ENCODE results near the gene STON2.

The STON2 gene

GRCh38 chr14:81260732-81261131, 139.4 kb downstream of the STON2 start (continued):
- no peak for TF ChIP-seq POU6F1 (CRISPR knock-in tag; IDR thresholded peaks at IDR 0.05; ENCODE audit: borderline replicate concordance, low read depth)
- no peak for TF ChIP-seq PPARA (CRISPR knock-in tag; IDR thresholded peaks at IDR 0.05; ENCODE audit: borderline replicate concordance)
- TF ChIP-seq CSRNP3 (CRISPR knock-in tag; IDR thresholded peaks at IDR 0.05) = no peak
- TF ChIP-seq ISL1 (CRISPR knock-in tag; IDR thresholded peaks at IDR 0.05) = no peak
- no peak for TF ChIP-seq RARB (CRISPR knock-in tag; IDR thresholded peaks at IDR 0.05)

- TF ChIP-seq GLIS3 (CRISPR knock-in tag; IDR thresholded peaks at IDR 0.05) (no peak), CSRNP3 (CRISPR knock-in tag; IDR thresholded peaks at IDR 0.05) (no peak), TOX (CRISPR knock-in tag; IDR thresholded peaks at IDR 0.05; ENCODE audit: borderline replicate concordance) (no peak), TSHZ2 (CRISPR knock-in tag; IDR thresholded peaks at IDR 0.05) (no peak), TCF4 (CRISPR knock-in tag; IDR thresholded peaks at IDR 0.05; ENCODE audit: borderline replicate concordance) (no peak), CSDC2 (CRISPR knock-in tag; IDR thresholded peaks at IDR 0.05) (no peak), SNAI2 (CRISPR knock-in tag; IDR thresholded peaks at IDR 0.05) (no peak), ISL1 (CRISPR knock-in tag; IDR thresholded peaks at IDR 0.05) (no peak)
- no peak for ATAC-seq
These were observed 143.7 kb downstream of the STON2 start for GRCh38 chr14:81256289-81256960.

GRCh38 chr14:81252278-81252677, 147.8 kb downstream of the STON2 start:
- ATAC-seq = no peak
- no peak for TF ChIP-seq ZNF565 (CRISPR knock-in tag; conservative IDR thresholded peaks at IDR 0.05; ENCODE audit: low read depth)
- TF ChIP-seq CSDC2 (CRISPR knock-in tag; IDR thresholded peaks at IDR 0.05) = no peak
- TF ChIP-seq ZFP3 (CRISPR knock-in tag; IDR thresholded peaks at IDR 0.05) = no peak
- TF ChIP-seq ARNTL (CRISPR knock-in tag; IDR thresholded peaks at IDR 0.05; ENCODE audit: borderline replicate concordance, low read depth) = no peak

GRCh38 chr14:81247271-81247766, 152.8 kb downstream of the STON2 start:
- TF ChIP-seq ZFP3 (CRISPR knock-in tag; IDR thresholded peaks at IDR 0.05) (no peak), ZNF8 (CRISPR knock-in tag; IDR thresholded peaks at IDR 0.05) (no peak), SNAI2 (CRISPR knock-in tag; IDR thresholded peaks at IDR 0.05) (no peak), ZNF565 (CRISPR knock-in tag; conservative IDR thresholded peaks at IDR 0.05; ENCODE audit: low read depth) (no peak), BACH2 (CRISPR knock-in tag; IDR thresholded peaks at IDR 0.05; ENCODE audit: borderline replicate concordance) (no peak), ZC3H10 (CRISPR knock-in tag; IDR thresholded peaks at IDR 0.05) (no peak), CREB5 (CRISPR knock-in tag; IDR thresholded peaks at IDR 0.05; ENCODE audit: low read depth) (no peak), ZNF70 (CRISPR knock-in tag; IDR thresholded peaks at IDR 0.05) (no peak), TSHZ2 (CRISPR knock-in tag; IDR thresholded peaks at IDR 0.05) (no peak), TOX (CRISPR knock-in tag; IDR thresholded peaks at IDR 0.05; ENCODE audit: borderline replicate concordance) (no peak), CSRNP3 (CRISPR knock-in tag; IDR thresholded peaks at IDR 0.05) (no peak), ZFP30 (CRISPR knock-in tag; IDR thresholded peaks at IDR 0.05) (no peak), RARB (CRISPR knock-in tag; IDR thresholded peaks at IDR 0.05) (no peak), CSDC2 (CRISPR knock-in tag; IDR thresholded peaks at IDR 0.05) (no peak), TCF4 (CRISPR knock-in tag; IDR thresholded peaks at IDR 0.05; ENCODE audit: borderline replicate concordance) (no peak), ISL1 (CRISPR knock-in tag; IDR thresholded peaks at IDR 0.05) (no peak), GLIS3 (CRISPR knock-in tag; IDR thresholded peaks at IDR 0.05) (no peak), OSR1 (CRISPR knock-in tag; IDR thresholded peaks at IDR 0.05) (no peak)
- ATAC-seq = no peak

Data from SK-N-SH treated with all-trans-retinoic acid at 6 μM for 48 hours (cell line).